ENCODE measurements around the gene HEATR5A.
"Not testable (repeated sequence)": the region's sequence is repeated elsewhere in the genome, so short reads cannot be mapped to it uniquely, and the experiment has no call there.

Gene HEATR5A

GRCh38 chr14:31420319-31421111 lies at the start of gene HEATR5A:
HEATR5A (minus strand) TSS chr14:31420550; CDS start chr14:31402975, 17,575 bp downstream.
- DNase-seq (ENCODE audit: low spot score), result peak; percentile 95

GRCh38 chr14:31466554-31466953 lies 46.2 kb upstream of the HEATR5A start:
- DNase-seq (ENCODE audit: low spot score), result no peak

- DNase-seq (ENCODE audit: low spot score), result no peak
These were observed 44.8 kb upstream of the HEATR5A start for GRCh38 chr14:31465111-31465510.

DNA sequence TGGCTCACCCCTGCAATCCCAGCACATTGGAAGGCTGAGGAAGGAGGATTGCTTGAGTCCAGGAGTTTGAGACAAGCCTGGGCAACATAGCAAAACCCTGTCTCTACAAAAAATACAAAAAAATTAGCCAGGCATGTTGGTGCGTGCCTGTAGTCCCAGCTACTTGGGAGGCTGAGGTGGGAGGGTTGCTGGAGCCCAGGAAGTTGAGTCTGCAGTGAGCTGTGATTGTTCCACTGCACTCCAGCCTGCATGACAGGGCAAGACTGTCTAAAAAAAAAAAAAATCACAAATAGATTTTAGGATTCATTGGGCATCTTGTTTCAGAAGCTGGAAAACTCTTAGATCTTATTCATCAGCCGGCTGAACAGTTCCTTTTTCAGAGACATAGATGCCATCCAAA lies 42.1 kb upstream of the HEATR5A start:
- not testable (repeated sequence) for DNase-seq (ENCODE audit: low spot score)

DNA sequence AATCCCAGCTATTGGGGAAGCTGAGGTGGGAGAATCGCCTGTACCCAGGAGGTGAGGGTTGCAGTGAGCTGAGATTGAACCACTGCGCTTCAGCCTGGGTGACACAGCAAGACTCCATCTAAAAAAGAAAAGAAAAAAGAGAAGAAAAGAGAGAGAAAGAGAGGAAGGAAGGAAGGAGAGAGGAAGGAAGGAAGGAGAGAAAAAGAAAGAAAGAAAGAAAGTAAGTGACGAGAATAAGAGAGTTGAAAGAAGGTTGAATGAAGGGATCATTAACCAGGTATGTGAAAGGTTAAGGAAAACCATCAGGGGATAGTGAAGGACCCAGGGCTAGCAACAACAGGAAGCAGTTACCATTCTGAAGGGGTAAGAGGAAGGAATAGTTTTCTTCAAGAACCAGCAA lies 41.2 kb upstream of the HEATR5A start:
- DNase-seq (ENCODE audit: low spot score), result no peak

GRCh38 chr14:31457665-31458659 lies 37.6 kb upstream of the HEATR5A start:
- no peak for DNase-seq (ENCODE audit: low spot score)

GRCh38 chr14:31456841-31457664 lies 36.7 kb upstream of the HEATR5A start, which contains the start of gene DTD2:
DTD2 (minus strand) TSS chr14:31457506; CDS start chr14:31457393, 113 bp downstream.
- DNase-seq (ENCODE audit: low spot score), result peak; percentile 96

- DNase-seq (ENCODE audit: low spot score), result peak; percentile 44
These were observed 29.7 kb upstream of the HEATR5A start for GRCh38 chr14:31449971-31450610.

GRCh38 chr14:31449136-31449535 lies 28.8 kb upstream of the HEATR5A start:
- no peak for DNase-seq (ENCODE audit: low spot score)

GRCh38 chr14:31445703-31446102 lies 25.4 kb upstream of the HEATR5A start:
- no peak for DNase-seq (ENCODE audit: low spot score)

DNA sequence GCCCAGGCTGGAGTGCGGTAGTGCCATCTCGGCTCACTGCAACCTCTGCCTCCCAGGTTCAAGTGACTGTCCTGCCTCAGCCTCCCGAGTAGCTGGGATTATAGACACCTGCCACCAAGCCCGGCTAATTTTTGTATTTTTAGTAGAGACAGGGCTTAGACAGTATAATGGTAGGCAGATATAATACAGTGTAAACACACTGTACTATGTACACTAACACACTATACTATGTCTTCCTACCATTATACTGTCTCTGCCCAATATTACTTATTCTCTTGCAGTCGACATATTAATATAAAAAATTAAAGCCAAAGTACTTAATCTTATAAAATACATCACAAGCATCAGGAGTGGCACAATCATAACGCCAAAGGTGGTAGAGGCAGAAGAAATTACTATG lies 21.9 kb upstream of the HEATR5A start:
- no peak for DNase-seq (ENCODE audit: low spot score)

- DNase-seq (ENCODE audit: low spot score), result no peak
These were observed 21.1 kb upstream of the HEATR5A start for GRCh38 chr14:31441273-31442111.

DNA sequence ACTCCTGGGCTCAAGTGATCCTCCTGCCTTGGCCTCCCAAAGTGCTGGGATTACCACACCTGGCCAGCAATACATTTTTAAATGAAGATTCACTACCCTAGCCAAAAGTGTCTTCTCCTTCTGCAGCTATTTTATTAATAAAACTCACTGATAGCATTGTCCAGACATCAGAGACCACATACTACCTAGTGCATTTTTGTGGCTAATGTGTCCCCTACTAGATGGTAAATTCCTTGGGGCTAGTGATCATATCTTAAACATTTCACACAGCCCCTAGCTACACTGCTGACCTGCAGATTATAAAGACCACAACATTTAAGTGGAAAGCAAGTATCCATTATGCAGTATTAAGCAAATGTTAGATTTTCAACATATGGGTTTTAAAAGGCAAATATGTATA lies 19.9 kb upstream of the HEATR5A start:
- no peak for DNase-seq (ENCODE audit: low spot score)

- no peak for DNase-seq (ENCODE audit: low spot score)
These were observed 19.2 kb upstream of the HEATR5A start for GRCh38 chr14:31439561-31439960.

- not testable (repeated sequence) for DNase-seq (ENCODE audit: low spot score)
These were observed 16.8 kb upstream of the HEATR5A start for GRCh38 chr14:31437045-31437691.

GRCh38 chr14:31435276-31435675 lies 14.9 kb upstream of the HEATR5A start:
- DNase-seq (ENCODE audit: low spot score), result no peak

- DNase-seq (ENCODE audit: low spot score), result no peak
These were observed 10.4 kb upstream of the HEATR5A start for GRCh38 chr14:31430634-31431264.

GRCh38 chr14:31429791-31430190 lies 9.4 kb upstream of the HEATR5A start:
- no peak for DNase-seq (ENCODE audit: low spot score)

GRCh38 chr14:31428011-31428410 lies 7.7 kb upstream of the HEATR5A start:
- DNase-seq (ENCODE audit: low spot score), result no peak
